ENCODE results near the gene IQCM.

The IQCM gene

DNA sequence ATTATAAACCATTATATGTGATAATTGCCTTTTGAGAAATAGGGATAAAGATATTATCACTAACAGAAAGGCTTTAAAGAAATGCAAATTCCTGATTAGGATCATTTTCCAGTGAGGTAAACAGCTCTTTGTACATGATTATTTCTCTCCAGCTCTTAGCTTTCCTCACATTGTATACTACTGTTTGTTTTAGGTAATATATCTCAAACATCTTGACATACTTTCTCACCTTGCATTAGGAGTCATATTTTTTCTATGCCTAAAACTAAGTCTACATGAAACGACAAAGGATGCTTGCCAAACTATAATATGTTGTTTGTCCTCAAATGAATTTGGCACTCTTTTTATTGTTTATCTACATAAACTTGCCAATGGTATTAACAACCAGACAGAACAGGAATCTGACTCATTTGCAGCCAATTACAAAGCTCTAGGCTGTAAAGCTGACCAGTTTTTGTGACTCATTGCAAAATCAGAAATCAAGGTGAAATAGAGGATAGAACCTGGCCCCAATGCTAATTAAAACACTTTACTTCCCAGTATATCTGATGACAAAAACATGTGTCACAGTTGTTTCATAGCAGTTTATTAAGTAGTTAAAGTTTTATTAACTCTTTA is 107.0 kb downstream of the IQCM start:
- FAIRE-seq = no peak

DNA sequence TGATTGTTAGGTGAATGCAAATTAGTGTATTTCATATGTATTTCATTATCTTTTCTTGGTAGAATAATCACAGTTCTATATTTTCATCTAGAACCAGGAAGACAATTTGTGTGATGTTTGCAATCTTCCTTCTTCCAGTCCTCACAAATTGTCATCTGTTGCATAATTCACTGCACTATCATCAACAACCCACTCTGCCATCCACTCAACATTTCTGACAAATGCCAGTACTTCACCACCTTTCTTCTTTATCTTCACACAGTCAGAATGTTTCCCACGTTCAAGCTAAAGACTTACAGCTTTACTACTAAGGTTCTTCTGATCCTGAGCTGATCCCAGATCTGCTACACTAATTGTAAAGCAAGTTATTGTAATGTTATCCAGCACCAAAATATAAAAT is 107.8 kb downstream of the IQCM start:
- no peak for FAIRE-seq

DNA sequence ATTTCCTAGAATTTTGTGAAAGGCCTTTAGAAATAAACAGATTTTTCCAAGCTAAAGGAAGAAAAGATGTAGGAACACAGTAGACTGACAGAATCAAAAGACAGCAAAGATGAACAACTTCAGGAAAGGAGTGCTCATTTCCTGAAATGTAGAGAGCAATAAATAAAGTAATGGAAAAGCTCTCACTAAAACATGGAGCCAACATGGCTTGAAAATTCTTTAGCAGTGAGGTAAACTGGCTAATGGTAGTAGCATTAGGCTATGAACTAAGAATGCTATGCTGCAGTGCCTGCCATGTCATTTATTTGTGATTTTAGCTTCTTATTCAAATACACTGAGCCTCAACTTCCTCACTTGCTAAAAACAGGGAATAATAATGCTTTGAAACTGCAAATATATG is 108.7 kb downstream of the IQCM start:
- FAIRE-seq = no peak

DNA sequence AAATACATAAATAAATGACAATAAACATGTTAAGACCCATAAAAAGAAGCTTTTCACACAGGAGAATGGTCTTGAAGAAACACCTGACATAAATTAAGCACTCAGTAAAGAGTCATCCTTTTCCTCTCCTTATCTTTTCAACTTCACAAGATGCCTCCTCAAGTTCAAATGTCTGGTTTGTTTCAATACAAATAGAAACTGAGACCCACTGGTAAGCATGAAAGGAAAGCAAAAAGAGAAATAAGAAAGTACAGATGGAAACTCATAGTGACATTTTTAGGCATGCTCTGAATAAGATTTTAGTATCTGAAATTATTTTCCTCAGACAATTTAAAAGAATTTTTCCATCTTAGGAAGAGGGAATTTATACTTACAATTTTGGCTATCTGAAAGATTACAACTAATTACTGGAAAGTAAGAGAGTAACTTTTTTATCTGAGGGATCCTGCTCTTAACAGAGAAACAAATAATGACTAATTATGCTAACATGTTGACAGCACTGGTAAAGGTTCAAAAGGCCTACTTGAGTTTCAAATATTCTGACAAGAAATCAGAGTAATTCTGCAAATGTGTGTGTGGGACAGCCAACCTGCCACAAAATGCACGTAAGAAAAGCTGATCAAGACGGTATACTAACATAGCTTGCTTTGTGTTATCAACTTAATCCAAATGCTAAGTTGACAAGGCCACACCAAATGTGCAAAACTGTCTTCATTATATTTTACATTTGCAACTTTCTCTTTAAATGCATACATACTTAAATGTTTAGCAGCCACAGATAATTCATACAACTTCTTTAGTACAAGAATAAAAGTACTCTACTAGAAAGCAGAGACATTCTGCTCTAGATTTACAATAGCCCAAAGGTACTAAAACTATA is 113.0 kb downstream of the IQCM start:
- FAIRE-seq = no peak

DNA sequence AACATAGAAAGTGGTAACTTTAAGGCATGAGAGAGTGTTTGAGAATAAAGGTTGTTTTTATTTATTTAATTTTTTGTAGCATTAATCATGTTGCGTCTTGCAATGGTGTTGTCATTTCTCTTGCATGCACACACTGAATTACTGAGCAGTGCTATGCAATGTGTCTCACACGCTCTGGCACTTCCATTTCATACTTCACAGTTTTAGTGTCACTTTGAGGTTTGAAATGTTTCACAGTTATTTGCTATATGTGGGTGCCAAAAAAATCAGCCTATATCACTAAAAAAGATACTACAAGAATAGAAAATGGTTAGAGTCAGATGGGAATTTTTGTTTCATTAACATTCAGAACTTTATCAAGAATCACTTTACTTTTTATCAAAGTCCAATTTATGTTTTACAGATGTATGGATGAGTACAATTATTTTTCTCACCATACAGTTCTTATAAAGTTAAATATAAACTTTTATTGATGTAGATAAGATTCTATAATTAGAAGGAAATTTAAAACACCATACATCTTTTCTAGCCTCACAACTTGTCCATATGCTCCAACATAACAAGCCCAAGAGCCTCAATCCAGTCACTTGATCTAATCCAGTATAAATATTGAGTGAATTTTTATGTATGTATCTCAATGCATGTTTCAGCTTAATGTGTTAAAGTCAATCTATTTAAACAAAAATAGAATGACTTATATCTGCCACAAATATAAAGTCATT is 114.0 kb downstream of the IQCM start:
- FAIRE-seq = no peak

DNA sequence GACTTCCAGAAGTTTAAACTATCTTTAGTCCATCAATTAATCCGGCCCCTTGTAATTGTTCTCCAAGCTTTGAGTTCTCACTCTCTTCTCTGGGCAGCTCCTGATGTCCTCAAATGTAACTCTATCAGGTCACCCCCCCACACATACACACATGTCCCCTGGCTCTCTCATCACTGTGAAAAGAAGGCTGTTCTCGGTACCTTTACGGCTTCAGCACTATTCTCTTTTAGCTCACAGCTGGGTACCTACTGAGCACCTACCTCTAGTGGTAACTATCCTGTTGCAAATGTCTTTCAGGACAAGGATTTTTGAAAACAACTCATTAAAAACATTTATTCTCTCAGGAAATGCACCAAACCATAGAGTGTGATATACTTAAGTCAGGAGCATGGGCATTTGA is 115.4 kb downstream of the IQCM start:
- no peak for FAIRE-seq

DNA sequence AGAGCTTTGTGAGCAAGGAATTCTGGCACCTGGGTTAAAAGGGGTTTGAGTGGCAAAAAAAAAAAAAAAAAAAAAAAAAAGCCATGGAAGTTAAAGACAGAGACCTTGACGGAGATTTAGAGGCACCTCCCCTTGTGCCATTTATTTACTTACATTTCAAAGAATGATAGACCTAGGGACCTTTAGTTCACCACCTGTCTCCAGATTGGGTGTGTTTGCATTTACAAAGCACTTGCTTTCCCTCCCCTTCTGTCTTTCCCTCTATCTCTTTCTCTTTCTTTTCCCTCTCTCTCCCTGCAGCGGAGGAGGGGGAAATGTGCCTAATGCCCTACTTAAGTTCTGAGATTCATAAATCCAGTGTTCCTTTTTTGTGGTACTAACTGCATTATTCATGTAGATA is 116.0 kb downstream of the IQCM start:
- FAIRE-seq = no peak

DNA sequence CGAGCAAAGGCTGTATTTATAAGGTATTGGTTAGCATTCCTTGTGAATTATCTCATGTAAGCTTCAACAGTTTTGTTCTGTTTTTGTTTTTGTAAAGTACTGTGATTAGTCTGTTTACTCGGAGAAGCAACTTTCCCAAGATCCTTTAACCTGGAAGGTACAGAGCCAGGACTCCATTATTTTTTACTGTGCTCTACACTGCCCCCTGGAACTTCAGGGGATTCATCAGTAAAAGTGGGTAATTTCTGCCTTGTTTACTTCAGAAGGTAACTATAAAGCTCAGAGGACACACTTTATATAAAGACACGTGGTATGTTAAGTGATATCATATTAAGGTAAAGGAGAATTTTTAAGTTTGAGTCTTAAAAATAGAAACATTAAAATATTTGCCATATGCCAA is 124.9 kb downstream of the IQCM start:
- no peak for FAIRE-seq

DNA sequence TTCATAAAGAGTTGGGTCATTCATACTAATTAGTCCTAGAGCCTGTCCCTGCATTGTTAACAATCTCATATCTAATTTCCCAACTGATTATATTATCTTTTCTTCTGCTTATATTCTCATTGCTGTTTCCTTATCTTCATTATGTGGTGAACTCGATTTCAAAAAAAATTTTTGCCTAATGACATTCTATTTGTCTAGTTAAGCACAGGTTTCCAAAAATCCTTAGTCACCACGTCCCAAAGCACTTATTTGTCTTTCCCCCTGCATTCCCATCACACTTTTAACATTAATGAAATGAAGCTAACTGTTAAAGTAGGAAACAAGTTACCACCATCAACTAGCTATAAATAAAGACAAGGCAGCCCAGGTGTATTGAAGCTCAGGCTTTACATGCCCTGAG is 131.1 kb downstream of the IQCM start:
- FAIRE-seq = no peak

DNA sequence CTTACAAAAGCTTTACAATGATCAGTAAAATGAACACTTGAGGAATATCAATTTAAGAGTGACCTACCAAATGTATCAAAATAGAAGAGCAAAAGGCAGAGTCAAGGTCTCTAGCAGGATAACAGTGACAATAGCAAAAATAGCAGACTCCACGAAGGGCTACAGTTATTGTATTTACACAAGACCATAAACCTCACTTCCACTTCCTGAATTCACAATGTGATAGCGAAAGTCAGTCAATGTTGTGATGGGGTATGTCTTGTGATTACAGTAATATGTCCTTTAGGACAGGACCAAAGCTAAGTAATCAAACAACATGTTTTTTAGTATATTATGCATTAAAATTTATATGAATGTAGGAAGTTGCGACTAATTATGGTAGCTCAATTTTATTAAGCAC is 139.6 kb downstream of the IQCM start:
- FAIRE-seq = no peak

DNA sequence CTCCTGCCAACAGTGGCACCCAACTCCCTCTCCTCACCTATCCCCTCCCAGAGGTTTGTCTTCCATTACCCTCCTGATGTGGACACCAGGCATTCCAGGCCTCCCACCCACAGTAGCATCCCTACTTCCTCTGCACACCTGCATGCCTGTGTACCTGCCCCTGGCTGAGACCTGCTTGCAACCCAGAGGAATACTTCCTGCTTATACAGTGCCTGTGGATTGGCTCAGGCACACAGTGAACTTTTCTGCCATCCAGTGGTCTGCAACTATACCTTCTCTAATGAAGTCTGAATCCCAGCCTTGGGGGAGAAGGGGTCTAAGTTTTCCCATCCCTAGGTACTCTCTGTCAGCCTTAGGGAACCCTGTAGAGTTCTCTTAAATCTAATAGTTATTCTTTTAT is 169.9 kb downstream of the IQCM start:
- no peak for FAIRE-seq

DNA sequence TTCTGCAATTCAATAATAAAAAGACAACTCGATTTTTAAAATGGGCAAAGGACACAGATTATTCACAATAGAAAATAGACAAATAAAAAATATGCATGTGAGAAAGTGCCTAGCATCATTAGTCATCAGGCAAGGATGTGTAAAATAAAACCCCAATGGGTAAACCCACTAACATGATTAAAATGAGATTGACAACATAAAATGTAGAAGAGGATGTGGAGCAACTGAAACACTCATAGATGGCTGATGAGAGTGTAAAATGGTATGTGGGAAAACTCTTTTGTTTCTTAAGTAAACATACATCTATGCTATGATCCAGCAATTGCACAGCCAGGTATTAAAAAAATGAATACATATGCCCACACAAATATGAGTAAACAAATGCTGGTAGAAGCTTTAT is 177.6 kb downstream of the IQCM start:
- no peak for FAIRE-seq

DNA sequence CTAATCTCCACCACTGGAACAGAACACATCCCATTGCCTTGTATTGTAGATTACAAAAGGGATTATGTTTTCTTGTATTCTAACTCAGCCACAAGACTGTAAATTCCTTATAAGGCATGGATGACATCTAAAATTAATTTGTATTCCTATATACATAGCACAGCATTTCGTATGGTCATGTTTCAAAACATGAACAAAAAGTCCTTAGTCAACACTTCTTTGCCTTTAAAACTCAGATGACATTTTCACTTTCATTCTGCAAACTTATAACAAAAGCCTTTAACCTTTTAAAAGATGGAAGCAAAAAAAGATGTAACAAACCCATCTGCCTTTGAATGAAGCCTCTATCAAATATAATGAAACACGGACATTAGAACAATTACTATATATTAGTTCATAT is 181.3 kb downstream of the IQCM start:
- no peak for FAIRE-seq

DNA sequence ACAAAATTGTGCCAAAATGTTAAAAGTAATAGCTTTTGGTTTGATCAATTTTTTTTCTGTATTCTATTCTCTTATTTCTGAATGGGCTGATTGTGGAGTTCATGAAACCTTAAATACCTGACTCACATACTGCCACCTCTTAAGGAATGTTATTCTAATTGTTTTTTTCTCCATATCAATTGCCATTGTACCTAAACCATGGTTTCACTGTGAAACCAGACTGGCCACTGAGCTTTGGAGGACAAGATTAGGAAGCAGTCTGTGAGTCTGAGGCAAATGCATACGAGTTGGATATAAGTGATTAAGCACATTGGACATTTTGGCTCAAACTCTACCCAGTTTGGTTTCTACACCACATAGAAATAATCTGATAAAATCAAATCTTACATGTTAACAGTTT is 184.0 kb downstream of the IQCM start:
- no peak for FAIRE-seq

DNA sequence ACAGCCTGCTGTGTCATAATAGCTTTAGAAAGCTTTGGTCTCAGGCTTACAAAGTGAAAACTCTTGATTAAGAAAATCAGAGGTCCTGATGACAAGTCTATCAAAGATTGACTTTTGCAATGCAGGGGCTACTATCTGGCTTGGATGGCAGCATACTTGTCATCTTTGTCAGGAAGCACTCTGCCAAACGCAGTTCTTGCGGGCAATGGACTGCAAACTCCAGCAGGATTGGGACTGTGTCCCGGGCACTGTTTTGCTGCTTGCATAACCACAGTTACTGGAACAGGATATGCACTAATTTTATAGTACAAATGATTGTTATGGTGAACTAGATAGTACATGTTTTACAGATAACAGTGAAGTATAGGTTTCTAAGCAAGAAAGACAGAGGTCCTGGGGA is 185.6 kb downstream of the IQCM start:
- FAIRE-seq = no peak

DNA sequence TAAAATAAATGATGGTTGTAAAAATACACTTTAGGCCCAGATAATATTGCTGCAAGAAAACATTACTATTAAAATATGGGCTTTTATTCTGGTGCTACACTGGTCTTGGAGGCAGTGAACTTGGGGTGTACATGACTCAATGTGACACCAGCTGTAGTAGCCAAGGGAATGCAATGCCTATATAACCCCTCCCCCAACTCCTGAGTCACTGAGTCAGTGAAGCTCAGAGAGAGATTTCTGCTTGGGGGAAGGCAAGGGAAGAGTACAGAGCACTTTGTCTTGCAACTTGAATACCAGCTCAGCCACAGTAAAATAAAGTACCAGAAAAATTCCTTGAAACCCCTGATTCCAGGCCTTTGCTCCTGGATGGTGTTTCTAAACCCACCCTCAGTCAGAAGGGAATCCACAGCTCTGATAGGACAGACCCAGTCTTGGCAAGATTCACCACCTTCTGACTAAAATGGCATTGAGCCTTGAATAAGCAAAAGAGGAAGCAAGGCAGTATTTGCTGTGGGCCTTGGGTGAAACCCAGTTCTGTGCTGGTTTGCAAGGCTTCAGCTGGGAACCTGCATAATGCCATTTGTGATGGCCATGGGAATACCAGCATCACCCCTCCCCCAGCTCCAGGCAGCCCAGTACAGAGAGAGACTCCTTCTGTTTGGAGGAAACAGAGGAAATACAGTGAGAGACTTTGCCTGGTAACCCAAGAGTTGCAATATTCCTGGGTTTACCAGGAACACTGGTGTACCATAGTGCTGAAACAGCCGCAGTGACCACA is 209.9 kb downstream of the IQCM start:
- FAIRE-seq = no peak

DNA sequence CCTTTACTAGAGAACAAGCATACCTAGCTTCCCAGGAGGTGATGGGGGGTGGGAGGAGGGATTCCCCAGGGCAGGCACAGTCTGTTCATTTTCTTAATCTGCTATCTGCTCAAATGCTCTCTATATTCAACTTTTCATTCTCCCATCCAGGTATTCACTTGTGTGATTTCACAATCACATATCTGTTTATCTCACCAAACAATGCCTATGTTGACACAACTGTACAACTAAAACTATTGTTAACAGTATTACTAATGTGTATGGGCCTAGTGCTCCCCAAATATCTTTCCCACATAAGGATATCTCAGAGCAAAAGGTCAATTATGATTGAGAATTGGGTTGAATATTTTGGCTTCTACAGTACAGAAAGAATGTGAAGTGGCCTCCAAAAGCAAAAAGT is 210.8 kb downstream of the IQCM start:
- FAIRE-seq = no peak

DNA sequence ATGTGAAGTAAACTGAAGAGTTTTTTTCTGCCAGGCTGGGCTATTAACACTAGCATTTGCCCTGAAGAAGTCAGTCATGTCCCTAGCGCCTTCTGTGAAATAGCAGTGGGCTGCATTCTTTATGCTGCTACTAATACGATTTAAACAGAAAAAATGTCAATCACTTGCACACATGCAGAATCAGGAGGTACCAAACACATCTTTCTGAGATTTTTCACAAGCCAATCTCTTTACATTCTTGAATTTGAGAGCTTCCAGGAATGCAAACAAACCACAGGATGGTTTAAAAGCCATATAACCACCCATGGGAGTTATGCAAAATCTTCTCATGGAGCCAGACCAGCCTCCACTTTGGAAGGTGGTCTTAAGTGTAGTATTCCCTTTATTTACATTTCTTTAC is 220.1 kb downstream of the IQCM start:
- FAIRE-seq = no peak

DNA sequence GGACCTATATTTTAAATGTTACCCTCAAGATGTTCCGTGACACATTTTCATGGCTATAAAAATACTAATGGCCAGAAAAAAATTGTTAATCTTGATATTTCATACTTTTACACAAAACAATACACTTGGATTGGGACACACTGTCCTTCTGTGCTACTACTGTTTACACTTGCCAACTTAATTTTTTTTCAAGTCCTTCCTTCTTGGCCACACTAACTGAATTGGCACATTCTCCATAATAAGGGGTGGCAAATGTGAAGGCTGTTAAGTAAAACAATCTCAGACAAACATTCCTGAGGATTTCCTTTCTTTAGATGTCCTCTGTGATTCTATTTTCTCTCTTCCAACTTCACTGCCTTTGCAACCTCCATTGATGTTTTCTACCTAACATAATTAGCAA is 225.8 kb downstream of the IQCM start:
- no peak for FAIRE-seq

DNA sequence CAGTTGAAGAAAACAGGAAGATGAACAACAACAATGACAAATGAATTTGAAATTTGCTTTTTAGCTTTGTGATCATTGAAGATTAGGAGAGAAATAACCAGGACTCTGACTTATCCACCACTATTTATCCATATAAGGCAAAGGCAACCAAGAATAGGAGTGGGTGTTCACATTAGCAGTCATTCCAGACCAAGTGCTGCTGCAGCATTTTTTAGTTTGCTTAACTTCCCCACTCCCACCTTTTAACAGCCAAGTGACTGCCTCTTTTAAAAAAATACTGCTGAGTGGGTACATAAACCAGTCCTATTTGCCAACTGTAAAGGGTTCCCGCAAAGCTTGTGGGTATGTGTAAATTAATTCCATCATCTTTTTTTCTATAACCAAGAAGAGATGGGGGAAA is 230.9 kb downstream of the IQCM start:
- FAIRE-seq = no peak

DNA sequence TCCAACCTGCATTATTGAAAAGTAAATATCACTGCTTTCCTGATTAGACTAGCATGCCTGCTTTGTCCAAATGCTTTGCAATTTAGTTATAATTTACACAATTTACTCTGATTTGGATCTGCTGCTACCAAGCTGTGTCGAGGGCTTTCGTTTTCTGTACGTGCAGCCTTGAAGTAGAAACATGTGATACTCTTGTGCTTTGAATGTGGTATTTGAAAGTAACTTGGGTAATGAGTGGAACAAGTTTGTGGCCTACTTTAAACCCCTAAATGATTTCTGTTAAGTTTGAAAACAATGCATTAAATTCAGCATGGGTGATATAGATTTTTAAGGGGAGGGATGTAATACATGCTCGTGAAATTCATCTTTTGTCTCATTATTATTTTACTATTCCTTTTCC is 240.7 kb downstream of the IQCM start:
- no peak for FAIRE-seq

DNA sequence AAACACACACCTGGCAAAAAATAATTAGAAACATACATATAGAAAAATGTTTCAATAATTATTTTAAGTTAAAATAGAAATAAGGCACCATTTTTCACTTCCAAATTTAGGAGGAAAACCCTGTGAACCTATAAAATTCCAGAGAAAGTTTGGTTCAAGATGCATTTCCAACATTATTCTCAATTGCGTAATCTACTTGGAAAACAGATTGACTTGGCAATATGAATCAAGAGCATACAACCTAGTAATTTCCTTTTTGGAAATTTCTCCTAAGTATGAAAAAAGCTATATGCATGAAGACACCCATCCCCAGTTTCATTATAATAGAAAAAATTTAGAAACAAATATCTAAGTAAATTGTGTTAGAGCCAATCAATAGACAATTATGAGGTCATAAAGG is 242.9 kb downstream of the IQCM start:
- FAIRE-seq = no peak

DNA sequence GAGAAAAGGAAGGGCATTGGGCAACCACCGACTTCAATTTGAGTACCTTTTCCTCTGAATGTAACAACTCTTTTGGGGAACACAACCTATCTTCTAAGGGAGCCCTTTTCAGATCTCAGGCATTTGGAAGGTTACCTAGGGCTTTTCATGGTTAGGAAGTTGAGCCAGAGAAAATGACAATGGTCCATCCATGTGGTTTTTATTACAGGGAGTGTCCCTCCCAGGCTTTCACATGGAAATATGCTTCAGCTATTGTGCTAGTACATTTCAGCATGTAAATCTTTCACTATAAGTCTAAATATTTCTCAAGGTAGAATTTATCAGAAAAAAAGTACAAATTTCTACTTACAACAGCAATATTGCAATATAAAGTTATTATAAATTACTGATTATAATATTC is 259.8 kb downstream of the IQCM start:
- FAIRE-seq = peak; percentile 58
